Kidney epithelial cell (primary cell): ENCODE measurements around the gene RFC4. TPM values are rescaled to one million over a fixed set of nuclear protein-coding genes. Genes with fewer than 3 reads are reported as not detected.
"Not testable (repeated sequence)": the region's sequence is repeated elsewhere in the genome, so short reads cannot be mapped to it uniquely, and the experiment has no call there.

Source experiments
- DNase-seq: peaks from one replicate; pipeline ENCODE4 v3.0.0-alpha.2; 2010; ENCODE audit warnings: low read depth
- H3K27me3 ChIP-seq: 2 replicates; pipeline ENCODE4 v1.6.0; 2011; ENCODE audit warnings: low read length; ENCODE audit not compliant: control insufficient read depth, insufficient read depth
- H3K36me3 ChIP-seq: 2 replicates; pipeline ENCODE4 v1.5.1; 2011; ENCODE audit warnings: low read length; ENCODE audit not compliant: control insufficient read depth, insufficient read depth
- H3K4me3 ChIP-seq: 2 replicates; pipeline ENCODE4 v1.5.1; 2011; ENCODE audit warnings: low read depth, mild to moderate bottlenecking, control low read depth, low read length
- total RNA-seq: library from RNA; depleted of rRNA; stranded (reverse); fragments of >200 nt; gene quantifications from 2 replicates; pipeline ENCODE4 v1.2.3, GENCODE V29; 2015
- TF ChIP-seq, protein P1 (sequence below): IDR thresholded peaks from 2 replicates; pipeline ENCODE4 v1.5.1; 2011; ENCODE audit warnings: mild to moderate bottlenecking, moderate library complexity, low read length, control low read depth, inconsistent platforms; ENCODE audit not compliant: insufficient read depth, poor library complexity, severe bottlenecking

Gene RFC4
- total RNA-seq, 1 donor from 2014 or later = 35.0 TPM

DNA sequence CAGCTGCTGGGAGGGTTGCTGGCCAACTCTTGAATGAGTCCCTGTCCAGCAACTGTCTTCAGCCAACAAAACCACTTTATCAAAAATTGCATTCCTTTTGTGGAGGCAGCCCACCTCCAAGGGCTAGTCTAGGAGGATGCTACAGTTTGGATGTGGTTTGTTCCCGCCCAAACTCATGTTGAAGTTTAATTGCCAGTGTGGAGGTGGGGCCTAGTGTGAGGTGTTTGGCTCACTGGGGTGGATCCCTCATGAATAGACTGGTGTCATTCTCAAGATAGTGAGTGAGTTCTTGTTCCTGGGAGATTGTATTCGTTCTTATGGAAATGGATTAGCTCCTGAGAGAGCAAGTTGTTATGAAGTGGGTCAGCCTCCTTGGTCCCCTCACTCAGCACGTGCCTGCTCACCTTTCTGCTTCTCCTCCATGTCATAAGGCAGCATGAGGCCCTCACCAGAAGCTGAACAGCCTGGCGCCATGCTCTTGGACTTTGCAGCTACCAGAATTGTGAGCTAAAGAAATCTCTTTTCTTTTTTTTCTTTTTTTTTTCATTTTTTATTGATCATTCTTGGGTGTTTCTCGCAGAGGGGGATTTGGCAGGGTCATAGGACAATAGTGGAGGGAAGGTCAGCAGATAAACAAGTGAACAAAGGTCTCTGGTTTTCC is 4.2 kb upstream of the RFC4 start:
- no peaks in the 10 kb centered on the region for H3K36me3 ChIP-seq
- DNase-seq = no peak
- TF ChIP-seq, protein P1, sequence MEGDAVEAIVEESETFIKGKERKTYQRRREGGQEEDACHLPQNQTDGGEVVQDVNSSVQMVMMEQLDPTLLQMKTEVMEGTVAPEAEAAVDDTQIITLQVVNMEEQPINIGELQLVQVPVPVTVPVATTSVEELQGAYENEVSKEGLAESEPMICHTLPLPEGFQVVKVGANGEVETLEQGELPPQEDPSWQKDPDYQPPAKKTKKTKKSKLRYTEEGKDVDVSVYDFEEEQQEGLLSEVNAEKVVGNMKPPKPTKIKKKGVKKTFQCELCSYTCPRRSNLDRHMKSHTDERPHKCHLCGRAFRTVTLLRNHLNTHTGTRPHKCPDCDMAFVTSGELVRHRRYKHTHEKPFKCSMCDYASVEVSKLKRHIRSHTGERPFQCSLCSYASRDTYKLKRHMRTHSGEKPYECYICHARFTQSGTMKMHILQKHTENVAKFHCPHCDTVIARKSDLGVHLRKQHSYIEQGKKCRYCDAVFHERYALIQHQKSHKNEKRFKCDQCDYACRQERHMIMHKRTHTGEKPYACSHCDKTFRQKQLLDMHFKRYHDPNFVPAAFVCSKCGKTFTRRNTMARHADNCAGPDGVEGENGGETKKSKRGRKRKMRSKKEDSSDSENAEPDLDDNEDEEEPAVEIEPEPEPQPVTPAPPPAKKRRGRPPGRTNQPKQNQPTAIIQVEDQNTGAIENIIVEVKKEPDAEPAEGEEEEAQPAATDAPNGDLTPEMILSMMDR = no peak
- no peaks in the 10 kb centered on the region for H3K27me3 ChIP-seq
- no peak overlapping the region for H3K4me3 ChIP-seq

DNA sequence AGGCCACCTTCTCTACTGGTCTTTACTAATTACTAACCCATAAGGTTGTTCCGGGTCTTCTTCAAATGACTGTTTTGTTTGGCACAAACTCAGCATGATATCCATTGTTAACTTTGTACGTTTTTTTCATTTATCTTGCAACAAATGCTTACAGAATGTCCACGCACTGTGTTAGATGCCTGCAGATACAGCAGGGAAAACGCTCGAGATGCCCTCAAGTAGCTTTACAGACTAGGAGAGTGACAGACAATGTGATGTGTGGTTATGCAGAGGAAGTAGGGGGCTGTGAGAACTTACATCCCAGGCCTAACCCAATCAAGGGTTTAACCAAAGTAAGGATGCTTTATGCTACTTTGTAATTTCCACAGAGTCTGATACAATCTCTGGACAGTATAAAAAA is 949 bp upstream of the RFC4 start:
- peak overlapping the region; percentile 79 for H3K4me3 ChIP-seq
- H3K36me3 ChIP-seq = no peaks in the 10 kb centered on the region
- H3K27me3 ChIP-seq = no peaks in the 10 kb centered on the region
- TF ChIP-seq, protein P1 = no peak
- no peak for DNase-seq

DNA sequence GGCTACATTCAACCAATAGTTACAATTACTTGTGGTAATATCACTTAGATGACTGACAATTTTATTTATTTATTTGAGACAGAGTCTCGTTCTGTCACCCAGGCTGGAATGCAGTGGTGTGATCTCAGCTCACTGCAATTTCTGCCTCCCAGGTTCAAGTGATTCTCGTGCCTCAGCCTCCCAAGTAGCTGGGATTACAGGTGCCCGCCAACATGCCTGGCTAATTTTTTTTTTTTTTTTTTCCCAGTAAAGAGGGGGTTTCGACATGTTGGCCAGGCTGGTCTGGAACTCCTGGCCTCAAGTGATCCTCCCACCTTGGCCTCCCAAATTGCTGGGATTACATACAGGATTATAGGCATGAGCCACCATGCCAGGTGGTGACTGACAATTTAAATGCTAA is 2.8 kb downstream of the RFC4 start:
- not testable (repeated sequence) for H3K27me3 ChIP-seq

DNA sequence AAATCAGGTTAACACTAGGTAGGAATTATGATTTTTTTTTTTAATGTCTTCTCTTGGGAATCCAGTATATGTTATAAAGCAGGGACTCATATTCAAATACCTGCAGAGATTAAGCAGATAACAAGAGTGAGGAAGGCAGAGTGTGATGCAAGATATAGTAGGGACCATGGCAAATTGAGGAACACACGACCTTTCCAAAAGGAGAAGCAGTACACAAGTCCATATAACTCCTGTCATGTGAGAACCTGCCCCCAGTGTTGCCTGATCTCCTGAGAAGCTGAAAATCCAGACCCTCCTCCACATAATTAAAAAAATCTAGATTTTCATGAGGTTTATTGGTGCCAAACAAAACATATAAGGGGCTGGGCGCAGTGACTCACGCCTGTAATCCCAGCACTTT is 3.6 kb downstream of the RFC4 start:
- Histone ChIP-seq H3K4me3 (no peak overlapping the region), H3K36me3 (peaks cover 2% of the 10 kb centered on the region), H3K27me3 (no peaks in the 10 kb centered on the region)
- DNase-seq = no peak
- TF ChIP-seq, protein P1 = no peak

More for the DNA sequence above, 2.8 kb downstream of the RFC4 start:
- H3K36me3 ChIP-seq, DNase-seq, H3K4me3 ChIP-seq: not testable (repeated sequence)

DNA sequence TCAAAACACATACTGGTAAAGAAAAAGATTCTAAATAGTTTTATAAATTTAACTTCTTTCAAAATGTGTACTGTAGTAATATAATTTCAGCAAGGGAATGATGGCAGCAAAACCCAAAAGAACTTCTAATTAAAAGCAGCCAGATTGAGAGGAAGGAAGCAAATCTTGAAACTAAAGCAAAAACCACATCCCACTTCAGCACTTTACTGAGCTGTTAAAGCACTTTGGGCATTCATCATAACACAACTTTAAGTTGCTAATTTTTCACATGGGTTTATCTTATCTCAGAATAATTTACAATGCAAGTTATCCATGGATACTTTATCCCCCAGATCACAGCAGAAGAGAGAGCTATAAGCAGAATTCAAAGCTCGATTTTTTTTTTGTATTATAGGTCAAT is 6.0 kb downstream of the RFC4 start:
- H3K36me3 ChIP-seq = peaks cover 2% of the 10 kb centered on the region

DNA sequence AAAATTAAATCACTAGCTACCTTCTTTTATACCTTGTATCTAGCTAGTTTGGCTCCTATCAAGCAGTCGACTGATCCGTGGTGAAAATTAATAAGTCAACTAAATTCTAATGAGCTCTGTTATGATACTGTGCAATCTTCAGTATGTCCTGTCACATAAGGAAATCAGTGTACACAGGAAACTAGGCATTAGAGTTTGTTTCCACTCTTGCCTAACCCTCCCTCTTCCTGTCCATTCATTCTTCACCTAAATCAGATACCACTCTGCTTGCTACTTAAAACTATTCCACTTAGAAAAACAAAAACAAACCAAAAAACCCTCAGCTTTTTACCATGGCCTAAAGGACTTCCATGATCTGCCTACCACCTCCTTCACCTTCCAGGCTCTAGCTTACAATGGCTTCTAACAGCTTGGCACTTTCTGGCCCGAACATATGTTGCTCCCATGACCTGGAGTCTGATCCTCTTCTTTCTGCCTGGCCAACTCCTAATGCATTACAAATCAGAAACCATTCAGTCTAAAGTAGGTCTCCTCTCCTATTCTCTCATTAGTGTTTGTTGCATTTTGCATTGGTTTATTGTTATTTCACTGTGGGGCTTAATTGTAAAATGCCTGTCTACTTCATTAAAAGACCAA is 7.9 kb downstream of the RFC4 start:
- peaks cover 2% of the 10 kb centered on the region for H3K36me3 ChIP-seq
- TF ChIP-seq, protein P1 = no peak

More for the DNA sequence above, 6.0 kb downstream of the RFC4 start:
- TF ChIP-seq, protein P1 = no peak
- no peak for DNase-seq
- no peaks in the 10 kb centered on the region for H3K27me3 ChIP-seq
- no peak overlapping the region for H3K4me3 ChIP-seq

More for the DNA sequence above, 7.9 kb downstream of the RFC4 start:
- H3K4me3 ChIP-seq = no peak overlapping the region
- no peaks in the 10 kb centered on the region for H3K27me3 ChIP-seq
- DNase-seq = no peak
